HAP-1 (cell line): ENCODE data around the gene COPS3.
A peak's percentile ranks its signal among the peaks of the same experiment; 100 is the strongest.
"Not testable (repeated sequence)": the region's sequence is repeated elsewhere in the genome, so short reads cannot be mapped to it uniquely, and the experiment has no call there.

Experiments used
- DNase-seq, 2 experiments: peaks; one replicate each; pipeline ENCODE4 v3.0.0-alpha.2; 2016 to 2020; ENCODE audit warnings: low spot score in 2 of 2
- H3K27me3 ChIP-seq: fragments of 250-450 bp; sonication (Bioruptor Pico); 2 replicates; pipeline ENCODE4 v1.5.1; 2020; ENCODE audit warnings: low read depth, mild to moderate bottlenecking, moderate library complexity
- H3K36me3 ChIP-seq: fragments of 250-450 bp; sonication (Bioruptor Pico); replicated peaks from 2 replicates; pipeline ENCODE4 v1.5.1; 2020; ENCODE audit warnings: mild to moderate bottlenecking
- H3K4me1 ChIP-seq: fragments of 250-450 bp; sonication (Bioruptor Pico); 2 replicates; pipeline ENCODE4 v1.5.1; 2020; ENCODE audit warnings: mild to moderate bottlenecking
- H3K4me3 ChIP-seq: fragments of 250-450 bp; sonication (Bioruptor Pico); 2 replicates; pipeline ENCODE4 v1.5.1; 2020; ENCODE audit warnings: mild to moderate bottlenecking, moderate library complexity
- H3K9me3 ChIP-seq: fragments of 250-450 bp; sonication (Bioruptor Pico); 2 replicates; pipeline ENCODE4 v1.5.1; 2020; ENCODE audit warnings: mild to moderate bottlenecking, moderate library complexity
- in situ Hi-C: fragments of 300-500 bp; cut with MboI; formaldehyde crosslinking; loops from 3 replicates; pipeline ENCODE4 v1.14.3; 2020; ENCODE audit warnings: low sequenced_read_pairs, inconsistent platforms, mixed read lengths

Gene COPS3

GRCh38 chr17:17313350-17313991 lies 32.4 kb upstream of the COPS3 start:
- in situ Hi-C loops: no loop called here
- Histone ChIP-seq H3K36me3 (no peaks in the 10 kb centered on the region; the same call in 1 of the 2 replicates), H3K4me3 (no peak overlapping the region), H3K27me3 (no peaks in the 10 kb centered on the region), H3K4me1 (no peaks in the 10 kb centered on the region), H3K9me3 (no peaks in the 10 kb centered on the region)
- DNase-seq: peak in 1 of 2 experiments; percentile 57

GRCh38 chr17:17309356-17309755 lies 28.3 kb upstream of the COPS3 start:
- no peak overlapping the region for H3K4me3 ChIP-seq
- DNase-seq: no peak
- in situ Hi-C loops: no loop called here

GRCh38 chr17:17305281-17305801 lies 24.3 kb upstream of the COPS3 start:
- in situ Hi-C loops: no loop called here
- no peak overlapping the region for H3K4me3 ChIP-seq
- no peak for DNase-seq

More at GRCh38 chr17:17309356-17309755, 28.3 kb upstream of the COPS3 start:
- no peaks in the 10 kb centered on the region for H3K27me3 ChIP-seq
- H3K4me1 ChIP-seq: peaks cover 5% of the 10 kb centered on the region
- H3K9me3 ChIP-seq: no peaks in the 10 kb centered on the region
- H3K36me3 ChIP-seq: no peaks in the 10 kb centered on the region; the same call in 1 of the 2 replicates

GRCh38 chr17:17304521-17304985 lies 23.5 kb upstream of the COPS3 start:
- H3K27me3 ChIP-seq: no peaks in the 10 kb centered on the region
- H3K4me3 ChIP-seq: peak overlapping the region; percentile 43
- DNase-seq: no peak
- no peaks in the 10 kb centered on the region; the same call in 1 of the 2 replicates for H3K36me3 ChIP-seq
- in situ Hi-C loops: no loop called here
- peaks cover 12% of the 10 kb centered on the region for H3K4me1 ChIP-seq
- H3K9me3 ChIP-seq: no peaks in the 10 kb centered on the region

More at GRCh38 chr17:17305281-17305801, 24.3 kb upstream of the COPS3 start:
- Histone ChIP-seq H3K36me3 (no peaks in the 10 kb centered on the region; the same call in 1 of the 2 replicates), H3K4me1 (peaks cover 10% of the 10 kb centered on the region), H3K27me3 (no peaks in the 10 kb centered on the region), H3K9me3 (no peaks in the 10 kb centered on the region)

GRCh38 chr17:17303847-17304490 lies 22.9 kb upstream of the COPS3 start:
- H3K4me3 ChIP-seq: peak overlapping the region; percentile 43
- in situ Hi-C loops: no loop called here
- no peaks in the 10 kb centered on the region for H3K27me3 ChIP-seq
- no peak for DNase-seq
- H3K4me1 ChIP-seq: peaks cover 12% of the 10 kb centered on the region
- no peaks in the 10 kb centered on the region; the same call in 1 of the 2 replicates for H3K36me3 ChIP-seq
- H3K9me3 ChIP-seq: no peaks in the 10 kb centered on the region

- H3K36me3 ChIP-seq: no peaks in the 10 kb centered on the region
Observed at GRCh38 chr17:17303010-17303846, 22.2 kb upstream of the COPS3 start, which contains the start of gene NT5M. Gene NT5M, plus strand, starts transcription at chr17:17303373. Its CDS starts 178 bp downstream, at chr17:17303551.

GRCh38 chr17:17301659-17302058 lies 20.6 kb upstream of the COPS3 start:
- DNase-seq, H3K36me3 ChIP-seq, H3K27me3 ChIP-seq, in situ Hi-C loops, H3K9me3 ChIP-seq: not testable (repeated sequence)
- Histone ChIP-seq H3K4me1 (peaks cover 12% of the 10 kb centered on the region), H3K4me3 (peak overlapping the region; percentile 41)

More at GRCh38 chr17:17303010-17303846, 22.2 kb upstream of the COPS3 start, which contains the start of gene NT5M:
- DNase-seq: peak; percentile 66 to 87
- Histone ChIP-seq H3K4me1 (peaks cover 12% of the 10 kb centered on the region), H3K27me3 (no peaks in the 10 kb centered on the region), H3K9me3 (no peaks in the 10 kb centered on the region), H3K4me3 (peak within 1 kb of the TSS; percentile 43)
- in situ Hi-C loops: no loop called here

GRCh38 chr17:17300624-17301568 lies 19.9 kb upstream of the COPS3 start:
- in situ Hi-C loops: no loop called here

GRCh38 chr17:17298108-17298507 lies 17.1 kb upstream of the COPS3 start:
- no peaks in the 10 kb centered on the region for H3K9me3 ChIP-seq
- peaks cover 3% of the 10 kb centered on the region for H3K4me1 ChIP-seq
- H3K36me3 ChIP-seq: no peaks in the 10 kb centered on the region
- H3K27me3 ChIP-seq: no peaks in the 10 kb centered on the region
- in situ Hi-C loops: no loop called here
- no peak for DNase-seq
- H3K4me3 ChIP-seq: no peak overlapping the region

More at GRCh38 chr17:17300624-17301568, 19.9 kb upstream of the COPS3 start:
- peak; percentile 63 to 92 for DNase-seq
- Histone ChIP-seq H3K9me3 (no peaks in the 10 kb centered on the region), H3K4me3 (peak overlapping the region; percentile 41), H3K4me1 (peaks cover 12% of the 10 kb centered on the region), H3K36me3 (no peaks in the 10 kb centered on the region), H3K27me3 (no peaks in the 10 kb centered on the region)

GRCh38 chr17:17297217-17297616 lies 16.2 kb upstream of the COPS3 start:
- Histone ChIP-seq H3K4me3 (no peak overlapping the region), H3K9me3 (no peaks in the 10 kb centered on the region), H3K4me1 (peaks cover 3% of the 10 kb centered on the region; the same call in 1 of the 2 replicates), H3K36me3 (no peaks in the 10 kb centered on the region), H3K27me3 (no peaks in the 10 kb centered on the region)
- in situ Hi-C loops: no loop called here
- no peak for DNase-seq

GRCh38 chr17:17295141-17295540 lies 14.1 kb upstream of the COPS3 start:
- H3K4me3 ChIP-seq: no peak overlapping the region
- DNase-seq: no peak
- in situ Hi-C loops: no loop called here
- H3K9me3 ChIP-seq: no peaks in the 10 kb centered on the region
- no peaks in the 10 kb centered on the region for H3K27me3 ChIP-seq
- H3K4me1 ChIP-seq: peaks cover under 1% of the 10 kb centered on the region; the same call in 1 of the 2 replicates
- H3K36me3 ChIP-seq: no peaks in the 10 kb centered on the region

GRCh38 chr17:17289701-17290100 lies 8.7 kb upstream of the COPS3 start:
- Histone ChIP-seq H3K4me1 (no peaks in the 10 kb centered on the region), H3K27me3 (no peaks in the 10 kb centered on the region), H3K36me3 (no peaks in the 10 kb centered on the region), H3K4me3 (no peak overlapping the region), H3K9me3 (no peaks in the 10 kb centered on the region)
- DNase-seq: no peak
- in situ Hi-C loops: no loop called here
